ENCODE results near the gene PSRC1.

DNA sequence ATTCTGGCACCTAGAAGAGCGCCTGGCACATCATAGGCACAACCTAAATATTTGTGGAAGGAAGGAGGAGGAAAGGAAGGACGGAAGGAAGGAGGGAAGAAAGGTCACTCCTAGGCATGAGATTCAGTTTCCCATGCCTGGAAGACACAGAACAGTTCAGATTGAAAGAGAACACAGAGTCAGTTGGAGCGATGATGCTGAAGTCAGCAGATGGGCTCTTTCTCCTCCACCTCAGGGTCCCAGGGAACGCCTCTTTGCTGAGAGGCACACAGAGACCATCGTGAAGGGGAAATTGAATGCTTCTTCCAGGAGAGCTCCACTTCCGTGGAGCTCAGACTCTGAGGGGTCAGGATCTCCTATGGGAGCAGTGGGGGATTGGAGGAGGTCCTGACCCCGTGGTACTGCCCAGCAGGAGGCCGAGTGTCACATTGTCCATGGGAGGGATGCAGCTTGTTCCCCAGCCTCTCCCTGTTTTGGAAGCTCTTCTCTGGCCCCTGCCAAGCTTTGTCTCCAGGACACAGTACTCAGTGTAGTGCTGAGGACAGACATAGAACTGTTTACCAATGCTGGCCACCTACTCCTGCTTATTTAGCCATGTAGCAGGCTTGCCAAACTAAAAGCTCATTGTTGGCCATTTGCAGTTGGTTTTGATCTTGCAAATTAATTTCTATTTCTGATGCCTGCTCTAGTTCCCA lies 21.4 kb upstream of the PSRC1 start:
- TF ChIP-seq, protein P1, sequence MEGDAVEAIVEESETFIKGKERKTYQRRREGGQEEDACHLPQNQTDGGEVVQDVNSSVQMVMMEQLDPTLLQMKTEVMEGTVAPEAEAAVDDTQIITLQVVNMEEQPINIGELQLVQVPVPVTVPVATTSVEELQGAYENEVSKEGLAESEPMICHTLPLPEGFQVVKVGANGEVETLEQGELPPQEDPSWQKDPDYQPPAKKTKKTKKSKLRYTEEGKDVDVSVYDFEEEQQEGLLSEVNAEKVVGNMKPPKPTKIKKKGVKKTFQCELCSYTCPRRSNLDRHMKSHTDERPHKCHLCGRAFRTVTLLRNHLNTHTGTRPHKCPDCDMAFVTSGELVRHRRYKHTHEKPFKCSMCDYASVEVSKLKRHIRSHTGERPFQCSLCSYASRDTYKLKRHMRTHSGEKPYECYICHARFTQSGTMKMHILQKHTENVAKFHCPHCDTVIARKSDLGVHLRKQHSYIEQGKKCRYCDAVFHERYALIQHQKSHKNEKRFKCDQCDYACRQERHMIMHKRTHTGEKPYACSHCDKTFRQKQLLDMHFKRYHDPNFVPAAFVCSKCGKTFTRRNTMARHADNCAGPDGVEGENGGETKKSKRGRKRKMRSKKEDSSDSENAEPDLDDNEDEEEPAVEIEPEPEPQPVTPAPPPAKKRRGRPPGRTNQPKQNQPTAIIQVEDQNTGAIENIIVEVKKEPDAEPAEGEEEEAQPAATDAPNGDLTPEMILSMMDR (conservative IDR thresholded peaks at IDR 0.05; ENCODE audit: low read depth, low read length), result no peak
- no peak for TF ChIP-seq EZH2 (IDR thresholded peaks at IDR 0.05; ENCODE audit: borderline replicate concordance, low read depth, low read length, poor library complexity, severe bottlenecking)
